GM18870 (cell line): ENCODE data around the gene CEACAM4.

Experiments used
- ATAC-seq: cut with Tn5 transposase; IDR thresholded peaks from one replicate; pipeline ENCODE4 v1.9.1; 2021; ENCODE audit warnings: moderate library complexity; ENCODE audit not compliant: unreplicated experiment

The CEACAM4 gene

GRCh38 chr19:41617941-41618730, 8.7 kb downstream of the CEACAM4 start:
- ATAC-seq: no peak

- no peak for ATAC-seq
Observed at GRCh38 chr19:41616792-41617621, 9.9 kb downstream of the CEACAM4 start.

- no peak for ATAC-seq
Observed at GRCh38 chr19:41615207-41615606, 11.7 kb downstream of the CEACAM4 start.

- no peak for ATAC-seq
Observed at GRCh38 chr19:41612483-41612882, 14.4 kb downstream of the CEACAM4 start.

- ATAC-seq: no peak
Observed at GRCh38 chr19:41610789-41611188, 16.1 kb downstream of the CEACAM4 start.

GRCh38 chr19:41607668-41608067, 19.2 kb downstream of the CEACAM4 start:
- no peak for ATAC-seq

- ATAC-seq: no peak
Observed at GRCh38 chr19:41606215-41606837, 20.5 kb downstream of the CEACAM4 start.

GRCh38 chr19:41604831-41605230, 22.0 kb downstream of the CEACAM4 start:
- no peak for ATAC-seq

GRCh38 chr19:41601771-41602170, 25.1 kb downstream of the CEACAM4 start:
- ATAC-seq: no peak

GRCh38 chr19:41599175-41599966, 27.5 kb downstream of the CEACAM4 start:
- ATAC-seq: no peak

GRCh38 chr19:41597600-41598041, 29.3 kb downstream of the CEACAM4 start:
- ATAC-seq: no peak

GRCh38 chr19:41595890-41596280, 31.0 kb downstream of the CEACAM4 start:
- ATAC-seq: no peak

- ATAC-seq: no peak
Observed at GRCh38 chr19:41595258-41595889, 31.5 kb downstream of the CEACAM4 start.

GRCh38 chr19:41591951-41592562, 34.8 kb downstream of the CEACAM4 start:
- no peak for ATAC-seq

- no peak for ATAC-seq
Observed at GRCh38 chr19:41590936-41591335, 35.9 kb downstream of the CEACAM4 start.

GRCh38 chr19:41589371-41589770, 37.5 kb downstream of the CEACAM4 start:
- ATAC-seq: no peak

- ATAC-seq: no peak
Observed at GRCh38 chr19:41588497-41589209, 38.2 kb downstream of the CEACAM4 start.

- no peak for ATAC-seq
Observed at GRCh38 chr19:41587838-41588210, 39.0 kb downstream of the CEACAM4 start.

GRCh38 chr19:41587101-41587837, 39.6 kb downstream of the CEACAM4 start:
- no peak for ATAC-seq
